GM15510 (cell line): Measurements from ENCODE around the gene CAND1.

Experiments used
- POLR2A ChIP-seq: IDR thresholded peaks from 3 replicates; pipeline ENCODE4 v1.6.1; 2011; ENCODE audit warnings: borderline replicate concordance; ENCODE audit not compliant: insufficient read length; ENCODE audit errors: extremely low read depth

Gene CAND1

GRCh38 chr12:67268896-67269632, at the start of gene CAND1:
CAND1 (plus strand) TSS chr12:67269358; CDS start chr12:67269718, 360 bp downstream.
- peak; percentile 82 for TF ChIP-seq POLR2A

GRCh38 chr12:67220065-67220464, 49.1 kb upstream of the CAND1 start:
- no peak for TF ChIP-seq POLR2A

- TF ChIP-seq POLR2A, result no peak
These were observed 46.9 kb upstream of the CAND1 start for GRCh38 chr12:67222302-67222701.

- no peak for TF ChIP-seq POLR2A
These were observed 45.9 kb upstream of the CAND1 start for GRCh38 chr12:67223225-67223624.

GRCh38 chr12:67237231-67237630, 31.9 kb upstream of the CAND1 start:
- no peak for TF ChIP-seq POLR2A

GRCh38 chr12:67239061-67239460, 30.1 kb upstream of the CAND1 start:
- TF ChIP-seq POLR2A, result no peak

- no peak for TF ChIP-seq POLR2A
These were observed 27.7 kb upstream of the CAND1 start for GRCh38 chr12:67241482-67241881.

- TF ChIP-seq POLR2A, result no peak
These were observed 25.9 kb upstream of the CAND1 start for GRCh38 chr12:67243260-67243659.

- TF ChIP-seq POLR2A, result no peak
These were observed 23.6 kb upstream of the CAND1 start for GRCh38 chr12:67245571-67245970.

- TF ChIP-seq POLR2A, result no peak
These were observed 18.1 kb upstream of the CAND1 start for GRCh38 chr12:67251012-67251411.

- TF ChIP-seq POLR2A, result no peak
These were observed 14.7 kb upstream of the CAND1 start for GRCh38 chr12:67254372-67255026.

- TF ChIP-seq POLR2A, result no peak
These were observed 12.5 kb upstream of the CAND1 start for GRCh38 chr12:67256649-67257048.

- TF ChIP-seq POLR2A, result no peak
These were observed 5.7 kb upstream of the CAND1 start for GRCh38 chr12:67263471-67263870.

- TF ChIP-seq POLR2A, result peak; percentile 38
These were observed 743 bp upstream of the CAND1 start for GRCh38 chr12:67268335-67268895.

- TF ChIP-seq POLR2A, result peak; percentile 56
These were observed 745 bp downstream of the CAND1 start for GRCh38 chr12:67269633-67270573.
